Measurements from ENCODE around the gene PHF12.

PHF12 gene

GRCh38 chr17:28951428-28951990, at the start of gene PHF12:
PHF12 (minus strand) TSS chr17:28951518; CDS start chr17:28950960, 558 bp downstream.
- in situ Hi-C loops (cut with HindIII; ENCODE audit: low sequenced_read_pairs): no loop called here

GRCh38 chr17:29000973-29001372, 49.7 kb upstream of the PHF12 start:
- in situ Hi-C loops (cut with HindIII; ENCODE audit: low sequenced_read_pairs): loop anchor here (5.0 kb wide), 1 partner anchor 39 kb away; no protein-coding TSS in a partner anchor

- in situ Hi-C loops (cut with HindIII; ENCODE audit: low sequenced_read_pairs): no loop called here
Observed at GRCh38 chr17:28999206-28999605, 47.9 kb upstream of the PHF12 start.

- in situ Hi-C loops (cut with HindIII; ENCODE audit: low sequenced_read_pairs): no loop called here
Observed at GRCh38 chr17:28997806-28998205, 46.5 kb upstream of the PHF12 start.

GRCh38 chr17:28996554-28997096, 45.3 kb upstream of the PHF12 start:
- in situ Hi-C loops (cut with HindIII; ENCODE audit: low sequenced_read_pairs): no loop called here

GRCh38 chr17:28993645-28994426, 42.5 kb upstream of the PHF12 start:
- in situ Hi-C loops (cut with HindIII; ENCODE audit: low sequenced_read_pairs): no loop called here

- in situ Hi-C loops (cut with HindIII; ENCODE audit: low sequenced_read_pairs): no loop called here
Observed at GRCh38 chr17:28992625-28993600, 41.6 kb upstream of the PHF12 start.

GRCh38 chr17:28992185-28992584, 40.9 kb upstream of the PHF12 start:
- in situ Hi-C loops (cut with HindIII; ENCODE audit: low sequenced_read_pairs): no loop called here

- in situ Hi-C loops (cut with HindIII; ENCODE audit: low sequenced_read_pairs): no loop called here
Observed at GRCh38 chr17:28991779-28992178, 40.5 kb upstream of the PHF12 start.

GRCh38 chr17:28989028-28989427, 37.7 kb upstream of the PHF12 start:
- in situ Hi-C loops (cut with HindIII; ENCODE audit: low sequenced_read_pairs): no loop called here

GRCh38 chr17:28988475-28988874, 37.2 kb upstream of the PHF12 start:
- in situ Hi-C loops (cut with HindIII; ENCODE audit: low sequenced_read_pairs): no loop called here

GRCh38 chr17:28986714-28987655, 35.7 kb upstream of the PHF12 start:
- in situ Hi-C loops (cut with HindIII; ENCODE audit: low sequenced_read_pairs): no loop called here

- in situ Hi-C loops (cut with HindIII; ENCODE audit: low sequenced_read_pairs): no loop called here
Observed at GRCh38 chr17:28985950-28986713, 34.8 kb upstream of the PHF12 start.

GRCh38 chr17:28983286-28984230, 32.2 kb upstream of the PHF12 start:
- in situ Hi-C loops (cut with HindIII; ENCODE audit: low sequenced_read_pairs): no loop called here

GRCh38 chr17:28982131-28982793, 30.9 kb upstream of the PHF12 start:
- in situ Hi-C loops (cut with HindIII; ENCODE audit: low sequenced_read_pairs): no loop called here

GRCh38 chr17:28978356-28978964, 27.1 kb upstream of the PHF12 start:
- in situ Hi-C loops (cut with HindIII; ENCODE audit: low sequenced_read_pairs): no loop called here

- in situ Hi-C loops (cut with HindIII; ENCODE audit: low sequenced_read_pairs): no loop called here
Observed at GRCh38 chr17:28977659-28978355, 26.5 kb upstream of the PHF12 start.
